Colon (tissue), 2 donors: ENCODE measurements around the gene GGT6.
"Not testable (repeated sequence)": the region's sequence is repeated elsewhere in the genome, so short reads cannot be mapped to it uniquely, and the experiment has no call there.

Source experiments
- FAIRE-seq: peaks from 2 replicates; lab custom pipeline; 2012; peaks lifted over from hg19 to GRCh38; lab: Jason Lieb, UNC
- donor health status: control.
- donor health status: control.

GGT6 gene

GRCh38 chr17:4560421-4560820 lies at the start of gene GGT6:
GGT6 (minus strand) TSS chr17:4560577; CDS start chr17:4560521, 56 bp downstream.
- no peak for FAIRE-seq

- no peak for FAIRE-seq
Observed at GRCh38 chr17:4610162-4610561, 49.8 kb upstream of the GGT6 start.

- no peak for FAIRE-seq
Observed at GRCh38 chr17:4609761-4610160, 49.4 kb upstream of the GGT6 start.

- no peak for FAIRE-seq
Observed at GRCh38 chr17:4607773-4608187, 47.4 kb upstream of the GGT6 start.

- no peak for FAIRE-seq
Observed at GRCh38 chr17:4607261-4607741, 46.9 kb upstream of the GGT6 start.

- no peak for FAIRE-seq
Observed at GRCh38 chr17:4605826-4606225, 45.4 kb upstream of the GGT6 start.

GRCh38 chr17:4604736-4605135 lies 44.4 kb upstream of the GGT6 start:
- FAIRE-seq: not testable (repeated sequence)

- FAIRE-seq: no peak
Observed at GRCh38 chr17:4604111-4604644, 43.8 kb upstream of the GGT6 start.

GRCh38 chr17:4602041-4602440 lies 41.7 kb upstream of the GGT6 start:
- no peak for FAIRE-seq

GRCh38 chr17:4601326-4601725 lies 40.9 kb upstream of the GGT6 start:
- FAIRE-seq: no peak

GRCh38 chr17:4600563-4600962 lies 40.2 kb upstream of the GGT6 start:
- FAIRE-seq: no peak

- FAIRE-seq: no peak
Observed at GRCh38 chr17:4599505-4600281, 39.3 kb upstream of the GGT6 start.

GRCh38 chr17:4598776-4599504 lies 38.6 kb upstream of the GGT6 start:
- FAIRE-seq: no peak

GRCh38 chr17:4597975-4598374 lies 37.6 kb upstream of the GGT6 start:
- no peak for FAIRE-seq

- FAIRE-seq: no peak
Observed at GRCh38 chr17:4596636-4597380, 36.4 kb upstream of the GGT6 start.

- FAIRE-seq: not testable (repeated sequence)
Observed at GRCh38 chr17:4595685-4596342, 35.4 kb upstream of the GGT6 start.

- no peak for FAIRE-seq
Observed at GRCh38 chr17:4594931-4595684, 34.7 kb upstream of the GGT6 start.

GRCh38 chr17:4594406-4594805 lies 34.0 kb upstream of the GGT6 start:
- FAIRE-seq: no peak

GRCh38 chr17:4593021-4593421 lies 32.6 kb upstream of the GGT6 start:
- FAIRE-seq: no peak

- no peak for FAIRE-seq
Observed at GRCh38 chr17:4592240-4593005, 32.0 kb upstream of the GGT6 start.
